Kidney capillary endothelial cell (primary cell): ENCODE measurements around the gene DDN.

Source experiments
- DNase-seq: peaks from one replicate; pipeline ENCODE4 v3.0.0-alpha.2; 2018; ENCODE audit warnings: low spot score

The DDN gene

DNA sequence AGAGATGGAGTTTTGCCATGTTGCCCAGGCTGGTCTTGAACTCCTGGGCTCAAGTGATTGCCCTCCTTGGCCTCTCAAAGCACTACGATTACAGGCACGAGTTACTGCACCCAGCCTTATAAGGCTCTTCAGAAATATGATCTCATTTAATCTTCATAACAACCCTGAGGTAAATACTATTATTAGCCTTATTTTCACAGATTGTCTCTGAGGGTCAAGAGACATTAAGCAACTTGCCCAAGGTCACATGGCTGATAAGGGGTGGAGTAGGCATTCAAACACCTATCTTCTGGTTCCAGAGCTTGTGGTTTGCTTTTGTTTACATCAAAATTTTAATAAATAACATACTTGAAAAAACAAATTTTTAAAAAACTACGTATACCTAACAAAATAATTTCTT, 14.3 kb upstream of the DDN start:
- no peak for DNase-seq

GRCh38 chr12:49012739-49013138, 13.6 kb upstream of the DDN start:
- DNase-seq: no peak

- DNase-seq: no peak
Measured at GRCh38 chr12:49010092-49010668, 11.0 kb upstream of the DDN start.

DNA sequence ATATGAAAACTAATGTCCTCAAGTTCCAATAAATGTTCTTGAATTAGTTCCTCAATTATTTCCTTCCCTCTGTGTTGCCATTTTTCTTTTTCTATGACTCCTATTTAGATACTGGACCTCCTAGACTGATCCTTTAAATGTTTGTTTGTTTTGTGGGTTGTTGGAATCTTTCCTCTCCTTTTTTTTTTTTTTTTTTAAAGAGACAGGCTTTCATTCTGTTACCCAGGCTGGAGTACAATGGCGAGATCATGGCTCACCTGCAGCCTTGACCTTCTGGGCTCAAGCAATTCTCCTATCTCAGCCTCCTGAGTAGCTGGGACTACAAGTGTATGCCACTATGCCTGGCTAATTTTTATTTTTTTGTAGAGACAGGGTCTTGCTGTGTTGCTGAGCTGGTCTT, 9.8 kb upstream of the DDN start:
- no peak for DNase-seq

GRCh38 chr12:49000346-49000745, 1.2 kb upstream of the DDN start:
- no peak for DNase-seq

GRCh38 chr12:48998497-48999353, 450 bp downstream of the DDN start:
- no peak for DNase-seq

GRCh38 chr12:48997719-48998496, 1.3 kb downstream of the DDN start:
- DNase-seq: no peak

DNA sequence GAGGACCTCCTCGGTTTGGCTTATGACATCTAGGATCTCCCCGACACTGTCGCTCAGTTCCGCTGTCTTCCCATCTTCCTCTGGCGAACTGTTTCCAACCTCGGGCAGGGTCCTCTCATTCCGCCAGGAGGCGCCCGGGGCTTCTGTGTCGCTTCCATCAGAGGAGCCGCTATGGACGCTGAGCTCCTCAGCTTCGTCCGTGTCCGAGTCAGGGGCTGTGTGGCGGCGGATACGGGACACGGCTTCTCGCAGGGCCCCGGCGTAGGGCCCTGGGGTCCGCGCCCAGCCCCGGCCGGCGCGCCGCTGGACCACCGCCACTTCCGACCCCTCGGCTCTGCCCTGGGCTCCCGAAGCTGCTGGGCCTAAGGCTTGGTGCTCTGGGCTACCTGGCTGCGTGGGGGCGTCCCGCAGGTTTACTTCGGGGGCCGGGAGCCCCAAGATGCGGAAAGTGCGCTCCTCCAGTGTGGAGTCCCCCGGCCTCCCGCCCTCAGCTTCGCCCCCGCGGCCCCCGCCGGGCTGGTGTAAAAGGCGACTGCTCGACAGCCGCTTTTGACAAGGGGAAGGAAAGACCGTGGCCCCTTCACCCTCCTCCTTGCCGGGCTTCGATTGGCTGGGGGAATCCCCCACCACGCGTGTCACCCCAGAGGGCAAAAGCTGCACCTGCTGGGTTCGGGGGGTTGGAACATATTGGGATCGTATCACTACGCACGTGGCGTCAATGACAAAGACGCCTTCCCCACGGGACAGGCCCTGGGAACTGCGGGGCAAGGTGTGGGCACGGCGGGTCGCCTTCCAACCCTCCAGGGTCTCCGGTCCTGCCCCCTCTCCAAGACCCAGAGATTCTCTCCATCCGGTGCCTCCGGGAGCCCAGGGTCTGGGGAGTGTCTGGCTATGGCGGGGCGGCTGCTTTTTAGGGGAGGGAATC, 2.1 kb downstream of the DDN start:
- peak; percentile 50 for DNase-seq

- DNase-seq: peak; percentile 78
Measured at GRCh38 chr12:48995086-48995879, 3.9 kb downstream of the DDN start.

- DNase-seq: no peak
Measured at GRCh38 chr12:48994224-48995085, 4.7 kb downstream of the DDN start.

GRCh38 chr12:48993787-48994186, 5.4 kb downstream of the DDN start:
- no peak for DNase-seq

- no peak for DNase-seq
Measured at GRCh38 chr12:48991247-48992050, 7.7 kb downstream of the DDN start.

GRCh38 chr12:48990552-48990951, 8.6 kb downstream of the DDN start:
- DNase-seq: no peak

DNA sequence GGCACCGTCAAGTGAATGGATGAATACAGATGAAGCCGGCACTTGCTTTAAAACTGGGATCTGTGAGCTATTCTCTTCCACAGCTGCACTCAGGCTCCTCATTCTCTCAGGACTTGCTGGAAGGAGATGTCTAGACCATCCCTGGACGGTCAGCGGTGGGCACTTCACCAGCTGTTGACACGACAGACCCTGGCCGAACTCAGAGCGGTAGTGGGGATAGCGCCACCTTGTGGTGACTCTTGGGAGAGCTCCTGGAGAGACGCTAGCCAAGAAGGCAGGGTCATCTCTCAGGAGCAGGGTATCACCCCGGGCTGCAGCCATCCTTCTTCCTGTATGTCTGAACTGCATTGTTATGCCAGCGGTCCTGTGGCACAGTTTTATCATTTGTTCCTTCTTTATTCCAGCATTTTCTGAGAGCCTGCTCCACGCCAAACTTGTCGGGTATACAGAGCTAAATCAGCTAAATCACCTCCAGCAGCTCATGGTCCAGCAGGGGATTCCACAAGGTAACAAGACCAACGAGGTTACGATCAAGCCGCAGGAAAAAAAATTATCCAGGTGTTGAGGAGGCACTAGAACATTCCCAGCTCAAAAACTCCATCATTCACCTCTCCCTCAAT, 11.0 kb downstream of the DDN start:
- peak; percentile 62 for DNase-seq

- no peak for DNase-seq
Measured at GRCh38 chr12:48986720-48987291, 12.4 kb downstream of the DDN start.

DNA sequence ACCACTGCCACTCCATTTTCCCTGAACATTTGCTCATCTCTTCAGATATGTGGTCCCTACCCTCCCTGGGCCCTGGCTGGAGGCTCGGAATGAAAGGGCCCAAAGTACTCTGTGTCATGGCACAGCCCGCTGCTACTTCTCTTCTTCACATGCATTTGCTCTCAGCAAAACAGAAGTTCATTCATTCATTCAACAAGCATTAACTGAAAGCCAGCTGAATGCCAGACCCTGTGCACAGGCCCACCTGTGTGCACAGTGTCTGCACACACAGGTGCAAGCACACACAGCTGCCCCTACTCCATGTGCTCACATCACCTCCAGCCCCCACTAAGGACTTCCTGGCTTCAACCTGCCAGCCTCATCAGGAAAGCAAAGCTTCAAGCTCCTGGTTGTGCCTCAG, 13.3 kb downstream of the DDN start:
- no peak for DNase-seq

- no peak for DNase-seq
Measured at GRCh38 chr12:48985475-48985897, 13.7 kb downstream of the DDN start.

GRCh38 chr12:48982397-48983080, 16.6 kb downstream of the DDN start:
- DNase-seq: no peak
